Neural progenitor cell (in vitro differentiated cells): Measurements from ENCODE around the gene TEX50. TPM values are rescaled to one million over a fixed set of nuclear protein-coding genes. Genes with fewer than 3 reads are reported as not detected.
"Not testable (repeated sequence)": the region's sequence is repeated elsewhere in the genome, so short reads cannot be mapped to it uniquely, and the experiment has no call there.

Experiments
- DNase-seq: peaks from one replicate; pipeline ENCODE4 v3.0.0-alpha.2; 2016; ENCODE audit warnings: low spot score
- H2AFZ ChIP-seq: fragments of 200-600 bp; sonication (generic); replicated peaks from 2 replicates; pipeline ENCODE4 v1.6.1; 2016; ENCODE audit warnings: antibody characterized with exemption
- H3F3A ChIP-seq: fragments of 200-600 bp; sonication (generic); 2 replicates; pipeline ENCODE4 v1.6.1; 2016; ENCODE audit warnings: antibody characterized with exemption, low read depth
- H3K27ac ChIP-seq: fragments of 200-600 bp; sonication (generic); 2 replicates; pipeline ENCODE4 v1.5.1; 2016; ENCODE audit warnings: mild to moderate bottlenecking
- H3K27me3 ChIP-seq: fragments of 200-600 bp; sonication (generic); 2 replicates; pipeline ENCODE4 v1.6.1; 2016; ENCODE audit warnings: mild to moderate bottlenecking, moderate library complexity
- H3K36me3 ChIP-seq: fragments of 200-600 bp; sonication (generic); 2 replicates; pipeline ENCODE4 v1.5.1; 2016
- H3K4me1 ChIP-seq: fragments of 200-600 bp; sonication (generic); 2 replicates; pipeline ENCODE4 v1.6.1; 2016; ENCODE audit warnings: mixed run types
- H3K4me2 ChIP-seq: fragments of 200-600 bp; sonication (generic); 2 replicates; pipeline ENCODE4 v1.6.1; 2016
- H3K4me3 ChIP-seq: fragments of 200-600 bp; sonication (generic); 2 replicates; pipeline ENCODE4 v1.5.1; 2016
- H3K79me2 ChIP-seq: fragments of 200-600 bp; sonication (generic); 2 replicates; pipeline ENCODE4 v1.6.1; 2016; ENCODE audit warnings: low read depth
- H3K9ac ChIP-seq: fragments of 200-600 bp; sonication (generic); 2 replicates; pipeline ENCODE4 v1.6.1; 2016
- H3K9me3 ChIP-seq: fragments of 200-600 bp; sonication (generic); 2 replicates; pipeline ENCODE4 v1.5.1; 2016; ENCODE audit warnings: low read depth
- H4K20me1 ChIP-seq: fragments of 200-600 bp; sonication (generic); 2 replicates; pipeline ENCODE4 v1.6.1; 2016; ENCODE audit warnings: low read depth
- H3K27ac Mint-ChIP-seq: 3 replicates; pipeline ENCODE4 v1.8.0; 2021; ENCODE audit warnings: mixed read lengths
- H3K27me3 Mint-ChIP-seq: 2 replicates; pipeline ENCODE4 v1.8.0; 2022; ENCODE audit warnings: low read depth, mild to moderate bottlenecking, inconsistent platforms, moderate library complexity, mixed read lengths; ENCODE audit not compliant: insufficient read depth
- H3K36me3 Mint-ChIP-seq: 3 replicates; pipeline ENCODE4 v1.8.0; 2021; ENCODE audit warnings: mixed read lengths
- H3K4me1 Mint-ChIP-seq: 3 replicates; pipeline ENCODE4 v1.8.0; 2021; ENCODE audit warnings: mixed read lengths
- H3K4me3 Mint-ChIP-seq: 3 replicates; pipeline ENCODE4 v1.8.0; 2021; ENCODE audit warnings: mild to moderate bottlenecking, moderate library complexity, mixed read lengths
- H3K9me3 Mint-ChIP-seq: 3 replicates; pipeline ENCODE4 v1.8.0; 2020; ENCODE audit warnings: mixed read lengths
- EZH2 ChIP-seq: fragments of 200-600 bp; sonication (generic); IDR thresholded peaks from 2 replicates; pipeline ENCODE4 v1.6.1; 2017; ENCODE audit warnings: antibody characterized with exemption, mild to moderate bottlenecking, moderate library complexity
- EZH2phosphoT487 ChIP-seq: fragments of 200-600 bp; sonication (generic); IDR thresholded peaks from 2 replicates; pipeline ENCODE4 v1.6.1; 2017; ENCODE audit warnings: antibody characterized with exemption
- total RNA-seq: library from RNA; depleted of rRNA; stranded (reverse); fragments of >200 nt; gene quantifications from 2 replicates; pipeline ENCODE4 v1.2.3, GENCODE V29; 2015; ENCODE audit warnings: low replicate concordance
- TF ChIP-seq, protein P1 (sequence below): fragments of 200-600 bp; sonication (generic); IDR thresholded peaks from 2 replicates; pipeline ENCODE4 v1.5.1; 2017; ENCODE audit warnings: antibody characterized with exemption, mild to moderate bottlenecking

The TEX50 gene
- total RNA-seq, 1 donor from 2014 or later: not detected

GRCh38 chr1:173601588-173601987 is 33.5 kb upstream of the TEX50 start:
- no peak for DNase-seq
- Mint-ChIP-seq H3K27me3 (no peaks in the 10 kb centered on the region), H3K27ac (no peak overlapping the region), H3K9me3 (no peaks in the 10 kb centered on the region), H3K4me3 (no peak overlapping the region), H3K36me3 (no peaks in the 10 kb centered on the region), H3K4me1 (no peaks in the 10 kb centered on the region)
- Histone ChIP-seq H3K36me3 (peaks cover 4% of the 10 kb centered on the region), H3K9ac (no peak overlapping the region), H3K27me3 (no peaks in the 10 kb centered on the region), H3K27ac (no peak overlapping the region), H3K4me2 (no peak overlapping the region), H4K20me1 (no peaks in the 10 kb centered on the region), H3K4me1 (no peaks in the 10 kb centered on the region), H3K9me3 (no peaks in the 10 kb centered on the region), H3K4me3 (no peak overlapping the region), H3F3A (no peaks in the 10 kb centered on the region), H3K79me2 (no peaks in the 10 kb centered on the region), H2AFZ (no peak overlapping the region)
- TF ChIP-seq EZH2: no peak
- TF ChIP-seq EZH2phosphoT487: no peak

DNA sequence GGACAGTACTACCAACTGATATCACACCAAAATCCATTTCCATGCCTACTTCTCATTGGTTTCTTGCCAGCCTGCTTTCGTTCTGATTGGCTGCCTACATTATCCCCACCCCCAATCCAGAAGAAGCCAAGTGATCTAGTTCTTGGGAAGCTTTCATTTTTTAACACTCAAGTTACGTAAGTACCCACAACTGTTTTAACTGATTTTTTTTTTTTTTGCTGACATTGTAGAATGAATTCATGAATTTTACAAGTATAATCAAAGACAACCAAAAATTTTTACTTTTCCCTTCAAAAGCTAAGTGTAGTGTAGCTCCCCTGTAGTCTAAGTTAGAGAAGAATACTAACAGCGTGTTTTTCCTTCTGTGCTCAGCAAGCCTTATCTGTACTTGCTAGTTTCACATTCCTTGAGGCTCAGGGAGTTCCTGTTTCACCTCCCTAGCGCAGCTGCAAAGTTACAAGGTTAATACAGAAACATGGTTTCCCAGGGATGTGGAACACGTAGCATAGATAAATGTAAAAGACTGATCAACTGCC is 32.0 kb upstream of the TEX50 start, which contains the start of gene SLC9C2:
Gene SLC9C2 (minus strand): TSS at position 17 of the 536 bp plus-strand sequence. CDS start 1,296 bp downstream, outside the sequence.
- Histone ChIP-seq H3K27me3 (no peaks in the 10 kb centered on the region), H3K79me2 (no peaks in the 10 kb centered on the region), H3K4me1 (no peaks in the 10 kb centered on the region), H3K9ac (no peak within 1 kb of the TSS), H3K9me3 (no peaks in the 10 kb centered on the region), H3K4me3 (no peak within 1 kb of the TSS), H4K20me1 (no peaks in the 10 kb centered on the region), H3K36me3 (no peaks in the 10 kb centered on the region), H3F3A (no peaks in the 10 kb centered on the region), H3K4me2 (no peak within 1 kb of the TSS), H2AFZ (no peak within 1 kb of the TSS), H3K27ac (no peak within 1 kb of the TSS)
- no peak within 1 kb of the TSS for H3K27ac Mint-ChIP-seq
- DNase-seq: no peak
- no peaks in the 10 kb centered on the region for H3K27me3 Mint-ChIP-seq
- no peaks in the 10 kb centered on the region for H3K4me1 Mint-ChIP-seq
- TF ChIP-seq, protein P1, sequence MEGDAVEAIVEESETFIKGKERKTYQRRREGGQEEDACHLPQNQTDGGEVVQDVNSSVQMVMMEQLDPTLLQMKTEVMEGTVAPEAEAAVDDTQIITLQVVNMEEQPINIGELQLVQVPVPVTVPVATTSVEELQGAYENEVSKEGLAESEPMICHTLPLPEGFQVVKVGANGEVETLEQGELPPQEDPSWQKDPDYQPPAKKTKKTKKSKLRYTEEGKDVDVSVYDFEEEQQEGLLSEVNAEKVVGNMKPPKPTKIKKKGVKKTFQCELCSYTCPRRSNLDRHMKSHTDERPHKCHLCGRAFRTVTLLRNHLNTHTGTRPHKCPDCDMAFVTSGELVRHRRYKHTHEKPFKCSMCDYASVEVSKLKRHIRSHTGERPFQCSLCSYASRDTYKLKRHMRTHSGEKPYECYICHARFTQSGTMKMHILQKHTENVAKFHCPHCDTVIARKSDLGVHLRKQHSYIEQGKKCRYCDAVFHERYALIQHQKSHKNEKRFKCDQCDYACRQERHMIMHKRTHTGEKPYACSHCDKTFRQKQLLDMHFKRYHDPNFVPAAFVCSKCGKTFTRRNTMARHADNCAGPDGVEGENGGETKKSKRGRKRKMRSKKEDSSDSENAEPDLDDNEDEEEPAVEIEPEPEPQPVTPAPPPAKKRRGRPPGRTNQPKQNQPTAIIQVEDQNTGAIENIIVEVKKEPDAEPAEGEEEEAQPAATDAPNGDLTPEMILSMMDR: no peak
- no peak for TF ChIP-seq EZH2
- TF ChIP-seq EZH2phosphoT487: no peak
- no peaks in the 10 kb centered on the region for H3K36me3 Mint-ChIP-seq
- no peaks in the 10 kb centered on the region for H3K9me3 Mint-ChIP-seq
- H3K4me3 Mint-ChIP-seq: no peak within 1 kb of the TSS

DNA sequence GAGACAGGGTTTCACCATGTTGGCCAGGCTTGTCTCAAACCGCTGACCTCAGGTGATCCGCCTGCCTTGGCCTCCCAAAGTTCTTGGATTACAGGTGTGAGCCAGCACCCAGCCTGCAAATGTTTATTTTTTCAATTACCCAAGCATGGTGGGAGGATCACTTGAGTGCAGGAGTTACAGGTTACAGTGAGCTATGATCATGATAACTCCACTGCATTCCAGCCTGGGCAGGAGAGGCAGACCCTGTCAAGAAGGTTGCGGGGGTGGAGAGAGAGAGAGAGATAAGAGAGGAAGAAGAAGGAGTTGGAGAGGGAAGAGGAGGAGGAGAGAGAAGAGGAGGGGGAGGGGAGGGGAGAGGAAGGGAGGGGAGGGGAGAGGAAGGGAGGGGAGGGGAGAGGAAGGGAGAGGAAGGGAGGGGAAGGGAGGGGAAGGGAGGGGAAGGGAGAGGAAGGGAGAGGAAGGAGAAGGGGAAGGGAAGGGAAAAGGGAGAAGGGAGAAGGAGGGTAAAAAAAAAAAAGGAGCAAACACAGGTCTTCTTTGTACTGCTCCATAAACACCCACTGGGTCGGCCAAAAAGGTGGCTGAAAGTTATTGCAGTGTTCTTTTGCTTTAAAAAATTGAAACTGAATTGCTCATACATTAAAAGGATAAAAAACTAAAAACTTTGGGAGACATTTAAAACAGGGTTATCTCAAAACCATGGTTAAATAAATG is 26.5 kb upstream of the TEX50 start:
- H3K9me3 ChIP-seq: no peaks in the 10 kb centered on the region
- H3K9ac ChIP-seq: no peak overlapping the region
- H3K27ac Mint-ChIP-seq: no peak overlapping the region
- H4K20me1 ChIP-seq: no peaks in the 10 kb centered on the region
- no peaks in the 10 kb centered on the region for H3K4me1 Mint-ChIP-seq
- no peaks in the 10 kb centered on the region for H3K4me1 ChIP-seq
- H3K36me3 Mint-ChIP-seq: peaks cover 8% of the 10 kb centered on the region
- H3K4me2 ChIP-seq: no peak overlapping the region
- no peak overlapping the region for H3K4me3 Mint-ChIP-seq
- no peaks in the 10 kb centered on the region for H3F3A ChIP-seq
- H3K27me3 ChIP-seq: no peaks in the 10 kb centered on the region
- H3K36me3 ChIP-seq: no peaks in the 10 kb centered on the region
- H3K79me2 ChIP-seq: no peaks in the 10 kb centered on the region
- DNase-seq: no peak
- H3K9me3 Mint-ChIP-seq: peaks cover 13% of the 10 kb centered on the region
- no peak overlapping the region for H3K4me3 ChIP-seq
- H3K27me3 Mint-ChIP-seq: no peaks in the 10 kb centered on the region
- TF ChIP-seq EZH2phosphoT487 (no peak), EZH2 (no peak)
- TF ChIP-seq, protein P1: no peak
- no peak overlapping the region for H2AFZ ChIP-seq
- no peak overlapping the region for H3K27ac ChIP-seq

GRCh38 chr1:173613086-173613485 is 22.1 kb upstream of the TEX50 start:
- not testable (repeated sequence) for H2AFZ ChIP-seq, H3K27me3 Mint-ChIP-seq, H3K4me1 Mint-ChIP-seq, H3K4me3 Mint-ChIP-seq, H3K4me2 ChIP-seq, H3K27ac ChIP-seq, H3K4me1 ChIP-seq, H3K27ac Mint-ChIP-seq, H3K9ac ChIP-seq, H3K9me3 ChIP-seq, H3K79me2 ChIP-seq, DNase-seq, H3K36me3 Mint-ChIP-seq, H3K27me3 ChIP-seq, H3K4me3 ChIP-seq, H4K20me1 ChIP-seq, H3F3A ChIP-seq, H3K36me3 ChIP-seq
- H3K9me3 Mint-ChIP-seq: peaks cover 18% of the 10 kb centered on the region
